Left ventricle myocardium inferior (tissue), 1 donor: Measurements from ENCODE around the gene RNF214. TPM values are rescaled to one million over a fixed set of nuclear protein-coding genes. Genes with fewer than 3 reads are reported as not detected.
"Not testable (repeated sequence)": the region's sequence is repeated elsewhere in the genome, so short reads cannot be mapped to it uniquely, and the experiment has no call there.

Experiments used
- DNase-seq: peaks from one replicate; pipeline ENCODE4 v3.0.0-alpha.2; 2020
- H3K27ac ChIP-seq: fragments of 200-600 bp; replicated peaks from 2 replicates; pipeline ENCODE4 v1.8.0; 2021
- H3K27me3 ChIP-seq: fragments of 200-600 bp; 2 replicates; pipeline ENCODE4 v1.8.0; 2021; ENCODE audit warnings: low read depth
- H3K36me3 ChIP-seq: fragments of 200-600 bp; 2 replicates; pipeline ENCODE4 v1.8.0; 2021
- H3K4me1 ChIP-seq: fragments of 200-600 bp; 2 replicates; pipeline ENCODE4 v1.8.0; 2021
- H3K4me3 ChIP-seq: fragments of 200-600 bp; 2 replicates; pipeline ENCODE4 v1.8.0; 2021; ENCODE audit warnings: mild to moderate bottlenecking, moderate library complexity
- H3K9me3 ChIP-seq: fragments of 200-600 bp; replicated peaks from 2 replicates; pipeline ENCODE4 v1.8.0; 2021
- CTCF ChIP-seq: fragments of 200-600 bp; IDR thresholded peaks from 2 replicates; pipeline ENCODE4 v1.8.0; 2021; ENCODE audit warnings: antibody characterized with exemption, mild to moderate bottlenecking, borderline replicate concordance
- intact Hi-C: fragments of 100-400 bp; cut with micrococcal nuclease; formaldehyde crosslinking; loops from one replicate; pipeline ENCODE4 v1.11.0; 2022
- total RNA-seq: library from RNA; stranded (reverse); fragmentation: NEBNext Ultra II Directional; extraction: Animal tissue kit (Norgen Biotek cat#: 25700); gene quantifications from one replicate; pipeline ENCODE4 v1.2.1, GENCODE V29; 2021
- donor health status: DM: no; HTN: yes; CAD: no; lungs with severe emphysema.

Gene RNF214
- total RNA-seq, 1 donor from 2014 or later = 21.1 TPM

- Histone ChIP-seq H3K27me3 (no peaks in the 10 kb centered on the region), H3K4me3 (no peak overlapping the region), H3K9me3 (no peaks in the 10 kb centered on the region), H3K27ac (no peak overlapping the region), H3K4me1 (no peaks in the 10 kb centered on the region), H3K36me3 (peaks cover 61% of the 10 kb centered on the region)
- TF ChIP-seq CTCF = no peak
- intact Hi-C loops = no loop called here
- DNase-seq = no peak
These were observed 33.3 kb downstream of the RNF214 start for GRCh38 chr11:117265745-117266144.

GRCh38 chr11:117269856-117270255 lies 37.4 kb downstream of the RNF214 start:
- Histone ChIP-seq H3K9me3 (peaks cover 6% of the 10 kb centered on the region), H3K27ac (no peak overlapping the region), H3K4me3 (no peak overlapping the region), H3K4me1 (no peaks in the 10 kb centered on the region), H3K27me3 (no peaks in the 10 kb centered on the region), H3K36me3 (peaks cover 41% of the 10 kb centered on the region)
- no peak for TF ChIP-seq CTCF
- intact Hi-C loops = no loop called here
- DNase-seq = no peak

- peaks cover 36% of the 10 kb centered on the region for H3K36me3 ChIP-seq
- no peaks in the 10 kb centered on the region for H3K4me1 ChIP-seq
- DNase-seq = no peak
- H3K27ac ChIP-seq = no peak overlapping the region
- no peak overlapping the region for H3K4me3 ChIP-seq
- TF ChIP-seq CTCF = no peak
- intact Hi-C loops = no loop called here
- peaks cover 6% of the 10 kb centered on the region for H3K9me3 ChIP-seq
- no peaks in the 10 kb centered on the region for H3K27me3 ChIP-seq
These were observed 38.7 kb downstream of the RNF214 start for GRCh38 chr11:117271208-117271607.

GRCh38 chr11:117272175-117272574 lies 39.7 kb downstream of the RNF214 start:
- H3K9me3 ChIP-seq, DNase-seq, H3K4me1 ChIP-seq, H3K4me3 ChIP-seq, intact Hi-C loops, H3K27ac ChIP-seq, H3K27me3 ChIP-seq: not testable (repeated sequence)
- peaks cover 34% of the 10 kb centered on the region for H3K36me3 ChIP-seq

GRCh38 chr11:117273550-117274289 lies 41.2 kb downstream of the RNF214 start:
- H3K36me3 ChIP-seq = peaks cover 25% of the 10 kb centered on the region
- TF ChIP-seq CTCF = no peak
- no peak overlapping the region for H3K4me3 ChIP-seq
- intact Hi-C loops = no loop called here
- H3K27me3 ChIP-seq = no peaks in the 10 kb centered on the region
- no peaks in the 10 kb centered on the region for H3K4me1 ChIP-seq
- peaks cover 6% of the 10 kb centered on the region for H3K9me3 ChIP-seq
- DNase-seq = no peak
- no peak overlapping the region for H3K27ac ChIP-seq

- H3K4me1 ChIP-seq = no peaks in the 10 kb centered on the region
- no peak overlapping the region for H3K27ac ChIP-seq
- H3K27me3 ChIP-seq = no peaks in the 10 kb centered on the region
- no peak for TF ChIP-seq CTCF
- peaks cover 3% of the 10 kb centered on the region for H3K9me3 ChIP-seq
- intact Hi-C loops = no loop called here
- no peak overlapping the region for H3K4me3 ChIP-seq
- peaks cover 59% of the 10 kb centered on the region for H3K36me3 ChIP-seq
- no peak for DNase-seq
These were observed 45.9 kb downstream of the RNF214 start for GRCh38 chr11:117278347-117278746.
